Measurements from ENCODE around the gene KCNAB3.

- TF ChIP-seq CTCF (IDR thresholded peaks at IDR 0.05) (no peak), POLR2A (IDR thresholded peaks at IDR 0.05) (no peak)
Measured at GRCh38 chr17:7916385-7916682, 13.3 kb downstream of the KCNAB3 start.
